HCT116 (cell line): ENCODE results near the gene CARD8. TPM values are rescaled to one million over a fixed set of nuclear protein-coding genes. Genes with fewer than 3 reads are reported as not detected.

ENCODE experiments used
- ATAC-seq: fragments of 200-7000 bp; cut with Tn5 transposase; 2 replicates; pipeline ENCODE4 v1.9.1; 2020; ENCODE audit warnings: mild to moderate bottlenecking, moderate library complexity
- BruUV-seq: library from RNA; stranded (reverse); fragments of 400-500 nt; replicated peaks from 2 replicates; lab custom pipeline; 2021; lab: Mats Ljungman, UMichigan
- CTCF ChIA-PET: fragments of 300-600 bp; sonication (Branson Sonifier 250); formaldehyde crosslinking; loops from one replicate; lab custom pipeline; 2021; ENCODE audit warnings: antibody characterized with exemption; lab: Charles Lee
- POLR2A ChIA-PET: fragments of 300-600, 350-600 bp; sonication (Branson Sonifier 250); formaldehyde crosslinking; loops from one replicate; lab custom pipeline; 2021; ENCODE audit warnings: antibody characterized with exemption; lab: Charles Lee
- RAD21 ChIA-PET, 2 experiments: fragments of 300-600 bp; sonication (Branson Sonifier 250); formaldehyde crosslinking; loops; one replicate each; lab custom pipeline; 2023; ENCODE audit warnings: low total read pairs in 2 of 2; ENCODE audit not compliant: uncharacterized antibody in 2 of 2, unreplicated experiment in 2 of 2, low non-redundant PET in 1 of 2; lab: Charles Lee
- DNase-seq: peaks from one replicate; pipeline ENCODE4 v3.0.0-alpha.2; 2010; ENCODE audit warnings: low read depth, low spot score
- H2AFZ ChIP-seq: fragments of 200-600 bp; shearing (Covaris generic), sonication (generic); 2 replicates; pipeline ENCODE4 v1.6.1; 2017; ENCODE audit warnings: low read depth, mixed run types, mixed read lengths, antibody characterized with exemption, low read length; ENCODE audit not compliant: poor library complexity, severe bottlenecking
- H3K27ac ChIP-seq: 2 replicates; pipeline ENCODE4 v1.5.1; 2012; ENCODE audit warnings: low read depth, low read length
- H3K27me3 ChIP-seq: fragments of 200-600 bp; sonication (generic); 2 replicates; pipeline ENCODE4 v1.6.1; 2016; ENCODE audit warnings: mixed run types, low read length, mixed read lengths; ENCODE audit not compliant: insufficient read depth
- H3K36me3 ChIP-seq, 2 experiments: fragments of 200-500 bp in 1 of 2; fragments of 200-600 bp in 1 of 2; sonication (Bioruptor generic) in 1 of 2; sonication (generic) in 1 of 2; 2 replicates each; pipeline versions ENCODE4 v1.5.1 to v1.6.1; 2014 to 2016; ENCODE audit warnings: low read length in 2 of 2, inconsistent platforms in 1 of 2, mixed read lengths in 1 of 2, mixed run types in 1 of 2; ENCODE audit not compliant: insufficient read depth in 2 of 2, control insufficient read depth in 1 of 2
- H3K4me1 ChIP-seq, 2 experiments: fragments of 200-600 bp in 1 of 2; sonication (generic) in 1 of 2; 2 replicates each; pipeline versions ENCODE4 v1.5.1 to v1.6.1; 2012 to 2017; ENCODE audit warnings: low read length in 2 of 2, inconsistent platforms in 1 of 2, mild to moderate bottlenecking in 1 of 2, mixed read lengths in 1 of 2, mixed run types in 1 of 2, moderate library complexity in 1 of 2; ENCODE audit not compliant: insufficient read depth in 2 of 2, control insufficient read depth in 1 of 2
- H3K4me2 ChIP-seq: fragments of 200-600 bp; sonication (generic); 2 replicates; pipeline ENCODE4 v1.6.1; 2017; ENCODE audit warnings: mixed run types, low read length, mixed read lengths
- H3K4me3 ChIP-seq, 2 experiments: fragments of 200-600 bp in 1 of 2; sonication (generic) in 1 of 2; replicated peaks in 1 of 2; 2 replicates each; pipeline ENCODE4 v1.5.1; 2011 to 2016; ENCODE audit warnings: low read length in 2 of 2, control low read depth in 1 of 2, low read depth in 1 of 2, mild to moderate bottlenecking in 1 of 2, mixed read lengths in 1 of 2, mixed run types in 1 of 2
- H3K79me2 ChIP-seq: fragments of 200-600 bp; sonication (generic); 2 replicates; pipeline ENCODE4 v1.6.1; 2017; ENCODE audit warnings: mild to moderate bottlenecking, mixed run types, low read length, moderate library complexity, mixed read lengths; ENCODE audit not compliant: insufficient read depth
- H3K9ac ChIP-seq: fragments of 200-600 bp; sonication (generic); 2 replicates; pipeline ENCODE4 v1.6.1; 2016; ENCODE audit warnings: low read length, mixed read lengths
- H3K9me2 ChIP-seq: fragments of 200-600 bp; sonication (generic), shearing (Covaris generic); 2 replicates; pipeline ENCODE4 v1.6.1; 2017; ENCODE audit warnings: mixed run types, mild to moderate bottlenecking, moderate library complexity; ENCODE audit not compliant: insufficient read depth
- H3K9me3 ChIP-seq, 2 experiments: fragments of 200-500 bp in 1 of 2; fragments of 200-600 bp in 1 of 2; sonication (Bioruptor generic) in 1 of 2; sonication (generic) in 1 of 2; 2 replicates each; pipeline ENCODE4 v1.6.1; 2014 to 2017; ENCODE audit warnings: low read length in 2 of 2, mixed read lengths in 2 of 2, inconsistent platforms in 1 of 2, low read depth in 1 of 2, mild to moderate bottlenecking in 1 of 2, mixed run types in 1 of 2, moderate library complexity in 1 of 2; ENCODE audit not compliant: control insufficient read depth in 1 of 2, insufficient read depth in 1 of 2
- H4K20me1 ChIP-seq: fragments of 200-600 bp; sonication (generic), shearing (Covaris generic); 2 replicates; pipeline ENCODE4 v1.6.1; 2017; ENCODE audit warnings: mixed run types, mild to moderate bottlenecking, moderate library complexity; ENCODE audit not compliant: insufficient read depth
- CTCF ChIP-seq, 3 experiments: fragments of 200-600 bp in 1 of 3; sonication (generic) in 1 of 3; IDR thresholded peaks in 2 of 3; conservative IDR thresholded peaks in 1 of 3; 2 replicates each; pipeline ENCODE4 v1.5.1; 2012 to 2017; ENCODE audit warnings: low read depth in 2 of 3, low read length in 2 of 3, antibody characterized with exemption in 1 of 3, borderline replicate concordance in 1 of 3, control low read depth in 1 of 3, mild to moderate bottlenecking in 1 of 3, mixed read lengths in 1 of 3, mixed run types in 1 of 3, moderate library complexity in 1 of 3; ENCODE audit not compliant: insufficient read depth in 1 of 3
- EGR1 ChIP-seq: IDR thresholded peaks from 2 replicates; pipeline ENCODE4 v1.6.1; 2012; ENCODE audit warnings: low read depth
- FOSL1 ChIP-seq: IDR thresholded peaks from 2 replicates; pipeline ENCODE4 v1.6.1; 2012; ENCODE audit warnings: low read depth
- SP1 ChIP-seq: IDR thresholded peaks from 2 replicates; pipeline ENCODE4 v1.6.1; 2012; ENCODE audit warnings: low read depth
- TCF7L2 ChIP-seq: IDR thresholded peaks from 2 replicates; pipeline ENCODE4 v1.7.0; 2011; ENCODE audit warnings: borderline replicate concordance, inconsistent platforms; ENCODE audit not compliant: insufficient read depth, insufficient read length; ENCODE audit errors: extremely low read depth
- YY1 ChIP-seq: IDR thresholded peaks from 2 replicates; pipeline ENCODE4 v1.6.1; 2011; ENCODE audit warnings: low read length, low read depth, moderate library complexity, mild to moderate bottlenecking; ENCODE audit not compliant: insufficient replicate concordance; ENCODE audit errors: extremely low read depth
- ZNF274 ChIP-seq: fragments of 200-500 bp; sonication (Bioruptor generic); IDR thresholded peaks from 2 replicates; pipeline ENCODE4 v1.6.1; 2014; ENCODE audit warnings: mild to moderate bottlenecking, low read depth, low read length, inconsistent platforms
- intact Hi-C: fragments of 100-400 bp; cut with micrococcal nuclease; formaldehyde crosslinking; loops from 2 replicates; pipeline ENCODE4 v1.10.0; 2022
- total RNA-seq: library from RNA; stranded (reverse); gene quantifications from one replicate; pipeline ENCODE4 v1.2.1, GENCODE V29; 2021; ENCODE audit not compliant: unreplicated experiment

Gene CARD8
- total RNA-seq, 1 experiment from 2014 or later, result 17.5 TPM

DNA sequence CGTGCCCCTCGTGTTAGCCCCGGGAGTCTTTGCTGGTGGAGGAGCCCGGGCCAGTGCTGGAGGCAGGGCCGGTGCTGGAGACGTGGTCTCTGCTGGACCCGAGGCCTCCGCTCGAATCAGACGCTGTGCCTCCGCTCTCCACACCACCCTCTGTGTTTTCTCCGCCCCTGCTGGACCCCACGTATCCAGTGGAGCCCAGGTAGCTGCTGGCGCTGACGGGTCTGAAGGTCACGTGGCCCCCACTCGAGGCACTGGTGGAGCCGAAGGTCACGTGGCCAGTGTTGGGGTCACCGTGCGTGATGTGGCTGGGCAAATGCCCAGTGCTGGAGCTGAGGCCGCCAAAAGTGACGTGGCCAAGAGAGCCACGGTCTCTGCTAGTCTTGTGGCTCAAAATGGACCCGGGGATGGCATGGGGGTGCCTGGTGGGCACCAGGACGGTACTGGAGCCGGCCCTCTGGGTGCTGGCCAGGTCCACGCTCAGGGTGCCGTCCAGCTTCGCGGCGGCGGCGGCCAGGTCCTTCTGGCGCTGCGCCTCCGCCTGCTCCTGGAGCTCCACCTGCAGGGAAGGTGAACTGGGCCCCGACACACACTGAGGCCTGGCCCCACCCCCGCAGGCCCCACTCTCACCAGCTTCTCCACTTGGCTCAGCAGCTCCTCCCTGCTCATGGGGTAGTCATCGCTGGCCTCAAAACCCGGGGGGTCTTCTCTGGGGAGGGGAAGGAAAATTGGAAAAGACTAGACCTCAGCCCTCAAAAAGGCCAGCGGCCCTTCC is 41.4 kb upstream of the CARD8 start (continued):
- no peak for TF ChIP-seq CTCF (IDR thresholded peaks at IDR 0.05 in 2 of 3, conservative IDR thresholded peaks at IDR 0.05 in 1 of 3; ENCODE audit: borderline replicate concordance in 1 of 3, insufficient read depth in 1 of 3, low read depth in 2 of 3, low read length in 2 of 3)
- no peak for TF ChIP-seq FOSL1
- TF ChIP-seq SP1, result no peak
- TF ChIP-seq YY1, result no peak
- TF ChIP-seq ZNF274, result no peak

GRCh38 chr19:48295458-48295857 is 39.7 kb upstream of the CARD8 start:
- Histone ChIP-seq H3K9ac (no peak overlapping the region), H3K36me3 (no peaks in the 10 kb centered on the region), H2AFZ (no peak overlapping the region), H3K27me3 (no peaks in the 10 kb centered on the region), H4K20me1 (no peaks in the 10 kb centered on the region), H3K9me3 (no peaks in the 10 kb centered on the region), H3K4me3 (no peak overlapping the region), H3K4me1 (peaks cover 2 to 34% of the 10 kb centered on the region in 2 experiments; a peak in 3 of 4 replicates), H3K4me2 (peak overlapping the region; percentile 51), H3K9me2 (no peaks in the 10 kb centered on the region), H3K79me2 (no peaks in the 10 kb centered on the region), H3K27ac (no peak overlapping the region)
- ATAC-seq, result peak; percentile 32
- ChIA-PET POLR2A (interaction anchor here (1.4 kb wide), 1 partner anchor 23 kb away, joined by 7 read pairs; no protein-coding TSS in a partner anchor), CTCF (interaction anchor here (0.7 to 1.1 kb wide), 3 partner anchors 19 to 27 kb away, joined by 3 to 4 read pairs (median 3); no protein-coding TSS in a partner anchor), RAD21 (no interaction called here)
- TF ChIP-seq EGR1 (no peak), TCF7L2 (peak; percentile 73)
- BruUV-seq, result no TSS peak
- intact Hi-C loops, result no loop called here
- DNase-seq, result no peak
